Testis (tissue), 3 donors: ENCODE results near the gene BEND7. TPM values are rescaled to one million over a fixed set of nuclear protein-coding genes. Genes with fewer than 3 reads are reported as not detected.

Source experiments
- DNase-seq: peaks from one replicate; pipeline ENCODE4 v3.0.0-alpha.2; 2019
- H3K27ac ChIP-seq, 2 donors: fragments of 200-600 bp; sonication (generic); one replicate each; pipeline ENCODE4 v1.5.1; 2019
- H3K27me3 ChIP-seq: fragments of 200-600 bp; sonication (generic); one replicate; pipeline ENCODE4 v1.5.1; 2019
- H3K36me3 ChIP-seq: fragments of 200-600 bp; sonication (generic); one replicate; pipeline ENCODE4 v1.5.1; 2017; ENCODE audit warnings: low read depth; ENCODE audit errors: missing control alignments
- H3K4me1 ChIP-seq: fragments of 200-600 bp; sonication (generic); one replicate; pipeline ENCODE4 v1.5.1; 2019
- H3K4me3 ChIP-seq, 2 donors: fragments of 200-600 bp; sonication (generic); one replicate each; pipeline ENCODE4 v1.5.1; 2017 to 2019
- H3K9me3 ChIP-seq: fragments of 200-600 bp; sonication (generic); one replicate; pipeline ENCODE4 v1.5.1; 2017
- POLR2A ChIP-seq: fragments of 450-650 bp; IDR thresholded peaks from one replicate; pipeline ENCODE4 v1.6.1; 2017; ENCODE audit warnings: antibody characterized with exemption, mild to moderate bottlenecking, moderate library complexity
- WGBS, 2 donors: methylation state at CpG; one replicate each; pipeline ENCODE4 v1.1.5; 2018; 5-methylcytosine and 5-hydroxymethylcytosine counted together
- intact Hi-C: fragments of 100-400 bp; cut with DNase I; formaldehyde crosslinking; loops from one replicate; pipeline ENCODE4 v1.15.1; 2023; ENCODE audit warnings: low total_unique reads
- polyA plus RNA-seq: library from polyadenylated mRNA; stranded (reverse); fragments of 350-450 nt; fragmentation: Illumina TruSeq; extraction: RNeasy Lipid Tissue Mini Kit (QIAGEN cat#74804); gene quantifications from one replicate; pipeline ENCODE4 v1.2.3, GENCODE V29; 2014; ENCODE audit warnings: low read depth, low replicate concordance; ENCODE audit not compliant: insufficient read depth
- total RNA-seq, 2 donors: library from RNA; depleted of rRNA; stranded (reverse); fragments of >200 nt; gene quantifications; one replicate each; pipeline ENCODE4 v1.2.3, GENCODE V29; 2016
- TF ChIP-seq, protein P1 (sequence below), 3 experiments: fragments of 450-650 bp in 2 of 3; fragments of 200-600 bp in 1 of 3; sonication (generic) in 1 of 3; IDR thresholded peaks; one replicate each; pipeline ENCODE4 v1.5.1; 2016 to 2019; ENCODE audit warnings: antibody characterized with exemption in 3 of 3, mild to moderate bottlenecking in 2 of 3, moderate library complexity in 1 of 3

The BEND7 gene
- total and polyA plus RNA-seq, 3 donors from 2014 or later, result 31.2 to 57.2 (median 55.2) TPM

DNA sequence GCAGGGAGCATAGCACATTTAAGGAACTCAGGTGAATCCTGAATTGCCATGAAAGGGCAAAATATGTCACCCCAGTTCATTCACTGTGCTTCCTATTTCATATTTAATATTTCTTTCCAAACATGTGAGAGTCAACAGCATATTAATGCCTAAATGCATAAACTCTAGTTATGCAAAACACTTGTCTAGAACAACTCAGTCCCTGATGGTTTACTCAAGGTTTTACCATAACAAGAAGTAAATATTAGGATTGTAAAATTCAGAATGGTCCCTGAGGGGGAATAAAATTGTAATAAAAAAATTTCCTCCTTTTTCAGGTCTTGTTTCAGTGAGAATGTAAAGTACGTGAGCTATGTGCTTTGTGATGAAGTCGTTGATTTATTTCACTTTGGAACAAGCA, 129.1 kb downstream of the BEND7 start:
- no peaks in the 10 kb centered on the region for H3K9me3 ChIP-seq
- H3K4me3 ChIP-seq, result no peak overlapping the region
- H3K4me1 ChIP-seq, result no peaks in the 10 kb centered on the region
- DNase-seq, result no peak
- intact Hi-C loops, result no loop called here
- H3K27me3 ChIP-seq, result no peaks in the 10 kb centered on the region
- 88 to 89% methylated on average over 2 of the region's 2 CpGs for WGBS, 2 donors
- H3K27ac ChIP-seq, result no peak overlapping the region
- H3K36me3 ChIP-seq, result no peaks in the 10 kb centered on the region
- no peak for TF ChIP-seq POLR2A
- TF ChIP-seq, protein P1, sequence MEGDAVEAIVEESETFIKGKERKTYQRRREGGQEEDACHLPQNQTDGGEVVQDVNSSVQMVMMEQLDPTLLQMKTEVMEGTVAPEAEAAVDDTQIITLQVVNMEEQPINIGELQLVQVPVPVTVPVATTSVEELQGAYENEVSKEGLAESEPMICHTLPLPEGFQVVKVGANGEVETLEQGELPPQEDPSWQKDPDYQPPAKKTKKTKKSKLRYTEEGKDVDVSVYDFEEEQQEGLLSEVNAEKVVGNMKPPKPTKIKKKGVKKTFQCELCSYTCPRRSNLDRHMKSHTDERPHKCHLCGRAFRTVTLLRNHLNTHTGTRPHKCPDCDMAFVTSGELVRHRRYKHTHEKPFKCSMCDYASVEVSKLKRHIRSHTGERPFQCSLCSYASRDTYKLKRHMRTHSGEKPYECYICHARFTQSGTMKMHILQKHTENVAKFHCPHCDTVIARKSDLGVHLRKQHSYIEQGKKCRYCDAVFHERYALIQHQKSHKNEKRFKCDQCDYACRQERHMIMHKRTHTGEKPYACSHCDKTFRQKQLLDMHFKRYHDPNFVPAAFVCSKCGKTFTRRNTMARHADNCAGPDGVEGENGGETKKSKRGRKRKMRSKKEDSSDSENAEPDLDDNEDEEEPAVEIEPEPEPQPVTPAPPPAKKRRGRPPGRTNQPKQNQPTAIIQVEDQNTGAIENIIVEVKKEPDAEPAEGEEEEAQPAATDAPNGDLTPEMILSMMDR (IDR thresholded peaks at IDR 0.05), result no peak

DNA sequence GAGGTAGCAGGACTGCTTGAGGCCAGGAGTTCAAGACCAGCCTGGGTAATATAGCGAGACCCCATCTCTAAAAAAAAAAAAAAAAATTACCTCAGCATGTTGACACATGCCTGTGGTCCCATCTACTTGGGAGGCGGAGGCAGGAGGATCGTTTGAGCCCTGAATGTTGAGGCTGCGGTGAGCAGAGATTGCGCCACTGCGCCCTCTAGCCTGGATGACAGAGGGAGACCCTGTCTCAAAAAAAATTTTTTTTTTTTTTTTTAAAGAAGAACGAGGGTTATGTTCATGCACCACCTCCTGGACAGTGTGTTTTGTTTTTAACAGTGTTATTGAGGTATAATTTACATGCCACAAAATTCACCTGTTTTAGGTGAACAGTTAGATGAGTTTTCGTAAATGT, 129.6 kb downstream of the BEND7 start:
- Histone ChIP-seq H3K9me3 (no peaks in the 10 kb centered on the region), H3K27ac (no peak overlapping the region), H3K27me3 (no peaks in the 10 kb centered on the region), H3K4me3 (no peak overlapping the region), H3K4me1 (no peaks in the 10 kb centered on the region), H3K36me3 (no peaks in the 10 kb centered on the region)
- DNase-seq, result no peak
- no peak for TF ChIP-seq POLR2A
- TF ChIP-seq, protein P1 (IDR thresholded peaks at IDR 0.05), result no peak
- intact Hi-C loops, result no loop called here
- WGBS, 2 donors, result 87 to 89% methylated on average over 8 of the region's 8 CpGs

DNA sequence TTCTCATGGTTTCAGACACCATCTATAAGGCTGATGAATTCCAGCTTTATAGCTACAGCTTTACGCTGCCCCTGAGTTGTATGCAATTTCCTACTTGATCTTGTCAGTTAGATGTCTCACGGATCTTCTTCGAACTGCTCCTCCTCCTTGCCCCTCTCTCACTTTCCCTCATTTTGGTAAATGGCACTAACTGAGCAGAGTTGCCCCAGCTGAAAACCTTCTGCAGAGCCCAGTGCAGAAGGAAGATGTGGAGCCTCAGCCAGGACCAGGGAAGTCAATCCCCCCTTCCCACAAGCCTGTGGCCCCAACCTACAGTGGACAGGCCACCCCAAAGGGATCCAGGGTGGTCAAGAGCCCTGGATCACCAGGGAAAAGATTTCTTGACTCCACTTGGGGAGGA, 131.8 kb downstream of the BEND7 start:
- DNase-seq, result no peak
- 95 to 96% methylated on average over 3 of the region's 3 CpGs for WGBS, 2 donors
- Histone ChIP-seq H3K4me1 (no peaks in the 10 kb centered on the region), H3K27ac (no peak overlapping the region), H3K4me3 (no peak overlapping the region), H3K9me3 (no peaks in the 10 kb centered on the region), H3K27me3 (no peaks in the 10 kb centered on the region), H3K36me3 (no peaks in the 10 kb centered on the region)
- TF ChIP-seq, protein P1 (IDR thresholded peaks at IDR 0.05), result no peak
- no peak for TF ChIP-seq POLR2A
- intact Hi-C loops, result no loop called here

DNA sequence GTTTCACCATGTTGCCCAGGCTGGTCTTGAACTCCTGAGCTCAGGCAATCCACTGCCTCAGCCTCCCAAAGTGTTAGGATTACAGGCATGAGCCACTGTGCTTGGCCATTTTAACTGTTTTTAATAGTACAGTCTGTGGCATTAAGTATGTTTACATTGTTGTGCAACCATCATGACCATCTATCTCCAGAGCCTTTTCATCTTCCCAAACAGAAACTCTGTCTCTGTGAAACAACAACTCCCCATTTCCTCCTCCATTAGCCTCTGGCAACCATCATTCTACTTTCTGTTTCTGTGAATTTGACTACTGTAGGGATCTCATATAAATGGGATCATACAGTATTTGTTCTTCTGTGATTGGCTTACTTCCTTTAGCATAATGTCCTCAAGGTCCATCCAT, 132.4 kb downstream of the BEND7 start:
- no peaks in the 10 kb centered on the region for H3K9me3 ChIP-seq
- H3K36me3 ChIP-seq, result no peaks in the 10 kb centered on the region
- no peak overlapping the region for H3K27ac ChIP-seq
- intact Hi-C loops, result no loop called here
- H3K4me1 ChIP-seq, result no peaks in the 10 kb centered on the region
- no peak for TF ChIP-seq POLR2A
- TF ChIP-seq, protein P1 (IDR thresholded peaks at IDR 0.05), result no peak
- no peaks in the 10 kb centered on the region for H3K27me3 ChIP-seq
- H3K4me3 ChIP-seq, result no peak overlapping the region
- no peak for DNase-seq

DNA sequence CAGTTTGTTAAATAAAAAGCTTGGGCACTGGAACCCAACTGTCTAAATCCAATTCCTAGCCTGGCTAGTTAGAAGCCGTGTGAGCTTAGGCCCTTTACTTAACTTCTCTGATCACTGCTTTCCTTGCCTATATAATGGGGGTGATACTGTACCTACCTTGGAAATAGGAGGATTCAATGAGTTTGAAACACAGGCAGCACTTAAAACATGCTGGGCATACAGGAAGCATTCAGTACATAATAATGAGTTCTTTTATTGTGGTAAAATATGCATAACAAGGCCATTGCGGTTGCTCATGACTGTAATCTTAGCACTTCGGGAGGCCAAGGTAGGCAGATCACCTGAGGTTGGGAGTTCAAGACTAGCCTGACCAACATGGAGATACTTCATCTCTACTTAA, 133.3 kb downstream of the BEND7 start:
- 90 to 93% methylated on average over 3 of the region's 3 CpGs for WGBS, 2 donors
- intact Hi-C loops, result no loop called here

More for the DNA sequence above, 133.3 kb downstream of the BEND7 start:
- TF ChIP-seq, protein P1 (IDR thresholded peaks at IDR 0.05), result no peak
- TF ChIP-seq POLR2A, result no peak
- DNase-seq, result no peak
- Histone ChIP-seq H3K27me3 (no peaks in the 10 kb centered on the region), H3K27ac (no peak overlapping the region), H3K4me1 (no peaks in the 10 kb centered on the region), H3K9me3 (no peaks in the 10 kb centered on the region), H3K4me3 (no peak overlapping the region), H3K36me3 (no peaks in the 10 kb centered on the region)
